Neural cell (in vitro differentiated cells): ENCODE results near the gene TRIOBP. TPM values are rescaled to one million over a fixed set of nuclear protein-coding genes. Genes with fewer than 3 reads are reported as not detected.
A peak's percentile ranks its signal among the peaks of the same experiment; 100 is the strongest.
"Not testable (repeated sequence)": the region's sequence is repeated elsewhere in the genome, so short reads cannot be mapped to it uniquely, and the experiment has no call there.

Experiments
- H2AFZ ChIP-seq: fragments of 200-600, 300-800 bp; sonication (generic), shearing (Covaris generic); 2 replicates; pipeline ENCODE4 v1.6.0; 2014; ENCODE audit warnings: low read depth, mild to moderate bottlenecking, antibody characterized with exemption, low read length, moderate library complexity
- H3F3A ChIP-seq: fragments of 200-600 bp; shearing (Covaris generic); 2 replicates; pipeline ENCODE4 v1.6.1; 2016; ENCODE audit warnings: mild to moderate bottlenecking, moderate library complexity, mixed read lengths, antibody characterized with exemption, low read length; ENCODE audit not compliant: insufficient read depth, poor library complexity, severe bottlenecking
- H3K27ac ChIP-seq: fragments of 200-600, 300-800 bp; sonication (generic), shearing (Covaris generic); 2 replicates; pipeline ENCODE4 v1.5.1; 2014; ENCODE audit warnings: mild to moderate bottlenecking, low read length, moderate library complexity
- H3K27me3 ChIP-seq: fragments of 300-800, 200-600 bp; sonication (generic), shearing (Covaris generic); 2 replicates; pipeline ENCODE4 v1.6.0; 2014; ENCODE audit warnings: mild to moderate bottlenecking, low read depth, low read length, moderate library complexity; ENCODE audit not compliant: insufficient read depth
- H3K36me3 ChIP-seq: fragments of 300-800, 200-600 bp; sonication (generic), shearing (Covaris generic); 2 replicates; pipeline ENCODE4 v1.5.1; 2014; ENCODE audit warnings: mild to moderate bottlenecking, antibody characterized with exemption, low read length, moderate library complexity; ENCODE audit not compliant: insufficient read depth
- H3K4me2 ChIP-seq: fragments of 300-800, 200-600 bp; sonication (generic), shearing (Covaris generic); 2 replicates; pipeline ENCODE4 v1.6.0; 2014; ENCODE audit warnings: mild to moderate bottlenecking, low read length
- H3K4me3 ChIP-seq: fragments of 300-800, 200-600 bp; sonication (generic), shearing (Covaris generic); 2 replicates; pipeline ENCODE4 v1.5.1; 2014; ENCODE audit warnings: mild to moderate bottlenecking, low read length, moderate library complexity
- H3K79me2 ChIP-seq: fragments of 200-600 bp; shearing (Covaris generic); replicated peaks from 2 replicates; pipeline ENCODE4 v1.6.0; 2014; ENCODE audit warnings: mild to moderate bottlenecking, low read length, moderate library complexity; ENCODE audit not compliant: insufficient read depth
- H3K9ac ChIP-seq: fragments of 300-800, 200-600 bp; sonication (generic), shearing (Covaris generic); 2 replicates; pipeline ENCODE4 v1.6.1; 2016; ENCODE audit warnings: mild to moderate bottlenecking, low read length, mixed read lengths
- H3K9me2 ChIP-seq: fragments of 200-600 bp; shearing (Covaris generic); 2 replicates; pipeline ENCODE4 v1.6.1; 2016; ENCODE audit warnings: mild to moderate bottlenecking, low read length, mixed read lengths; ENCODE audit not compliant: insufficient read depth
- H3K9me3 ChIP-seq: fragments of 200-600, 300-800 bp; sonication (generic), shearing (Covaris generic); 2 replicates; pipeline ENCODE4 v1.6.1; 2016; ENCODE audit warnings: mild to moderate bottlenecking, mixed run types, low read length, moderate library complexity, mixed read lengths
- H4K20me1 ChIP-seq: fragments of 200-600 bp; shearing (Covaris generic); 2 replicates; pipeline ENCODE4 v1.6.1; 2016; ENCODE audit warnings: mild to moderate bottlenecking, mixed run types; ENCODE audit not compliant: insufficient read depth
- EP300 ChIP-seq: fragments of 450-650 bp; conservative IDR thresholded peaks from 2 replicates; pipeline ENCODE4 v1.6.1; 2014; ENCODE audit warnings: antibody characterized with exemption, mild to moderate bottlenecking, moderate library complexity; ENCODE audit not compliant: poor library complexity, severe bottlenecking
- EZH2 ChIP-seq: fragments of 200-600, 300-800 bp; shearing (Covaris generic), sonication (generic); IDR thresholded peaks from 2 replicates; pipeline ENCODE4 v1.6.1; 2014; ENCODE audit warnings: antibody characterized with exemption, low read length, borderline replicate concordance, mild to moderate bottlenecking; ENCODE audit not compliant: insufficient read depth, poor library complexity, severe bottlenecking
- MXI1 ChIP-seq: fragments of 450-650 bp; conservative IDR thresholded peaks from 2 replicates; pipeline ENCODE4 v1.6.1; 2014; ENCODE audit warnings: antibody characterized with exemption, mild to moderate bottlenecking; ENCODE audit not compliant: poor library complexity, severe bottlenecking
- POLR2AphosphoS5 ChIP-seq: IDR thresholded peaks from 2 replicates; pipeline ENCODE4 v1.6.1; 2012
- RAD21 ChIP-seq: fragments of 450-650 bp; conservative IDR thresholded peaks from 2 replicates; pipeline ENCODE4 v1.6.1; 2014; ENCODE audit warnings: antibody characterized with exemption, mild to moderate bottlenecking, moderate library complexity
- SMC3 ChIP-seq: fragments of 450-650 bp; conservative IDR thresholded peaks from 2 replicates; pipeline ENCODE4 v1.6.1; 2014; ENCODE audit warnings: antibody characterized with exemption, mild to moderate bottlenecking, moderate library complexity; ENCODE audit not compliant: poor library complexity
- TAF1 ChIP-seq: IDR thresholded peaks from 2 replicates; pipeline ENCODE4 v1.6.1; 2012; ENCODE audit warnings: low read depth
- polyA plus RNA-seq: library from polyadenylated mRNA; depleted of rRNA; stranded (reverse); fragments of >200 nt; gene quantifications from 2 replicates; pipeline ENCODE4 v1.2.3, GENCODE V29; 2014
- TF ChIP-seq, protein P1 (sequence below): fragments of 450-650 bp; IDR thresholded peaks from 2 replicates; pipeline ENCODE4 v1.5.1; 2014; ENCODE audit warnings: antibody characterized with exemption, mild to moderate bottlenecking, moderate library complexity; ENCODE audit not compliant: poor library complexity, severe bottlenecking
- TF ChIP-seq, protein P2 (sequence below): IDR thresholded peaks from 2 replicates; pipeline ENCODE4 v1.6.1; 2012; ENCODE audit warnings: borderline replicate concordance

The TRIOBP gene
- polyA plus RNA-seq, 1 donor from 2014 or later, result 16.2 TPM

DNA sequence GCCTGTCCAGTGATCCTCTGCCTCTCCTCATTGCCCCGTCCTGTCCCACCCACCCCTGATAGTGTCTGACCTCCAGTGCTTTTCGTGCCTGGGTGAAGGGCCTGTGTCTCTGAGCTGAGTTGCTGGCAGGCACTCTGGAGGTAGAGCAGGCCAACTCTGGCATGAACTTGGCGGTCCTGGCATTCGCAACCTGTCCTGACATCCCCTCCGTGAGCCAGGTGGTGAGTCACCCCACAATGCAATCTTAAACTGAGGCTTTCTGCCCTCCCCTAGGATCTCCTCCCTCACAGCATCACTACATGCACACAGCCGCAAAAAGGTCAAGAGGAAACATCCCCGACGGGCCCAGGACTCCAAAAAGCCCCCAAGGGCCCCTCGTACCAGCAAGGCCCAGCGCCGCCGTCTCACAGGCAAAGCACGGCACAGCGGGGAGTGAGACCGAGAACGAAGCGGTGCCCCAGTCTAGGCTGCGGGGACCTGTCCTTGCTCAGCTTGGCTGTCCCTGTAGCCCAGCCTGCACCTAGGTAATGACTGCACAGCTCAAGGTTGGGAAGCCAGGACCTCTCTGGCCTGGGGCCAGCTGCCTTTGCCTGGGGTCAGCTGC is 5.8 kb upstream of the TRIOBP start:
- Histone ChIP-seq H2AFZ (no peak overlapping the region), H3K27me3 (no peaks in the 10 kb centered on the region), H3K27ac (no peak overlapping the region), H3K4me3 (no peak overlapping the region), H3K9ac (no peak overlapping the region), H3F3A (no peaks in the 10 kb centered on the region), H3K36me3 (peaks cover 5% of the 10 kb centered on the region), H4K20me1 (no peaks in the 10 kb centered on the region), H3K9me3 (no peaks in the 10 kb centered on the region), H3K4me2 (no peak overlapping the region), H3K79me2 (peaks cover 6% of the 10 kb centered on the region), H3K9me2 (no peaks in the 10 kb centered on the region)
- no peak for TF ChIP-seq SMC3
- TF ChIP-seq MXI1, result no peak
- no peak for TF ChIP-seq TAF1
- TF ChIP-seq EP300, result no peak
- no peak for TF ChIP-seq RAD21
- TF ChIP-seq EZH2, result no peak

DNA sequence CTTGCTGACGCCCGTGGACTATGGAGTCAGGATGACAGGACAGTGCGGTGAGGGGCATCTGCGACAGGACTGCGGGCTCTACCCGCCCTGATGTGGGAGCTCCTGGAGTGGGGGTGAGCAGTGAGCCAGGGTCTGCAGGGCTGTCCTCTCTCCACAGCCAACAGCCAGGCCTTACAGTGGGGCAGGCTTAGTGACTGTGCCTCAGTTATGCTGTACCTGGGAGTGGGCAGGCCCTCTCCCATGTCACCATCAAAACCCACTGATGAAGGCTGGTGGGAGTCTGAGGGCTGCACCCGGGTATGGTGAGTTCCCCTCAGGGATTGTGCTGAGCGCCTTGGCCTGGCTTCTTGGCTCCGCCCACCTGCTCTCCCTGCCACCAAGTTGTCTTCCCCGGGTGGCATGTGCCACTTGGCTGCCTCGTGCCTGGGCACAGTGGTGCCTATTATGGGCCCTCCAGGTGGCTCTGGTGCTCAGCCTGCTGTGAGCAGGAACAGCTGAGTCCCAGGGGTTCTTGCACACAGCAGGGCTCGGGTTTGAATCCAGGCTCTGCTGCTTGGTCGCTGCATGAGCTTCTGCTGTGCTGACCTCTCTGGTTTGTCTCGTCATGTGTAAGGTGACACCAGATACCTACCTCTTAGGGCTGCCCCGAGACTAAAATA is 4.1 kb upstream of the TRIOBP start:
- Histone ChIP-seq H3K9ac (no peak overlapping the region), H4K20me1 (no peaks in the 10 kb centered on the region), H3K9me2 (no peaks in the 10 kb centered on the region), H3K4me3 (no peak overlapping the region), H3K4me2 (no peak overlapping the region), H3K36me3 (peaks cover 5% of the 10 kb centered on the region), H3K9me3 (no peaks in the 10 kb centered on the region), H3F3A (no peaks in the 10 kb centered on the region), H3K27me3 (no peaks in the 10 kb centered on the region), H3K79me2 (peaks cover 7% of the 10 kb centered on the region), H3K27ac (no peak overlapping the region), H2AFZ (no peak overlapping the region)
- TF ChIP-seq, protein P1, sequence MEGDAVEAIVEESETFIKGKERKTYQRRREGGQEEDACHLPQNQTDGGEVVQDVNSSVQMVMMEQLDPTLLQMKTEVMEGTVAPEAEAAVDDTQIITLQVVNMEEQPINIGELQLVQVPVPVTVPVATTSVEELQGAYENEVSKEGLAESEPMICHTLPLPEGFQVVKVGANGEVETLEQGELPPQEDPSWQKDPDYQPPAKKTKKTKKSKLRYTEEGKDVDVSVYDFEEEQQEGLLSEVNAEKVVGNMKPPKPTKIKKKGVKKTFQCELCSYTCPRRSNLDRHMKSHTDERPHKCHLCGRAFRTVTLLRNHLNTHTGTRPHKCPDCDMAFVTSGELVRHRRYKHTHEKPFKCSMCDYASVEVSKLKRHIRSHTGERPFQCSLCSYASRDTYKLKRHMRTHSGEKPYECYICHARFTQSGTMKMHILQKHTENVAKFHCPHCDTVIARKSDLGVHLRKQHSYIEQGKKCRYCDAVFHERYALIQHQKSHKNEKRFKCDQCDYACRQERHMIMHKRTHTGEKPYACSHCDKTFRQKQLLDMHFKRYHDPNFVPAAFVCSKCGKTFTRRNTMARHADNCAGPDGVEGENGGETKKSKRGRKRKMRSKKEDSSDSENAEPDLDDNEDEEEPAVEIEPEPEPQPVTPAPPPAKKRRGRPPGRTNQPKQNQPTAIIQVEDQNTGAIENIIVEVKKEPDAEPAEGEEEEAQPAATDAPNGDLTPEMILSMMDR, result no peak
- no peak for TF ChIP-seq TAF1
- TF ChIP-seq MXI1, result no peak
- TF ChIP-seq POLR2AphosphoS5, result no peak
- TF ChIP-seq EP300, result no peak
- TF ChIP-seq, protein P2, sequence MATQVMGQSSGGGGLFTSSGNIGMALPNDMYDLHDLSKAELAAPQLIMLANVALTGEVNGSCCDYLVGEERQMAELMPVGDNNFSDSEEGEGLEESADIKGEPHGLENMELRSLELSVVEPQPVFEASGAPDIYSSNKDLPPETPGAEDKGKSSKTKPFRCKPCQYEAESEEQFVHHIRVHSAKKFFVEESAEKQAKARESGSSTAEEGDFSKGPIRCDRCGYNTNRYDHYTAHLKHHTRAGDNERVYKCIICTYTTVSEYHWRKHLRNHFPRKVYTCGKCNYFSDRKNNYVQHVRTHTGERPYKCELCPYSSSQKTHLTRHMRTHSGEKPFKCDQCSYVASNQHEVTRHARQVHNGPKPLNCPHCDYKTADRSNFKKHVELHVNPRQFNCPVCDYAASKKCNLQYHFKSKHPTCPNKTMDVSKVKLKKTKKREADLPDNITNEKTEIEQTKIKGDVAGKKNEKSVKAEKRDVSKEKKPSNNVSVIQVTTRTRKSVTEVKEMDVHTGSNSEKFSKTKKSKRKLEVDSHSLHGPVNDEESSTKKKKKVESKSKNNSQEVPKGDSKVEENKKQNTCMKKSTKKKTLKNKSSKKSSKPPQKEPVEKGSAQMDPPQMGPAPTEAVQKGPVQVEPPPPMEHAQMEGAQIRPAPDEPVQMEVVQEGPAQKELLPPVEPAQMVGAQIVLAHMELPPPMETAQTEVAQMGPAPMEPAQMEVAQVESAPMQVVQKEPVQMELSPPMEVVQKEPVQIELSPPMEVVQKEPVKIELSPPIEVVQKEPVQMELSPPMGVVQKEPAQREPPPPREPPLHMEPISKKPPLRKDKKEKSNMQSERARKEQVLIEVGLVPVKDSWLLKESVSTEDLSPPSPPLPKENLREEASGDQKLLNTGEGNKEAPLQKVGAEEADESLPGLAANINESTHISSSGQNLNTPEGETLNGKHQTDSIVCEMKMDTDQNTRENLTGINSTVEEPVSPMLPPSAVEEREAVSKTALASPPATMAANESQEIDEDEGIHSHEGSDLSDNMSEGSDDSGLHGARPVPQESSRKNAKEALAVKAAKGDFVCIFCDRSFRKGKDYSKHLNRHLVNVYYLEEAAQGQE, result no peak
- no peak for TF ChIP-seq SMC3
- TF ChIP-seq RAD21, result no peak
- TF ChIP-seq EZH2, result no peak

DNA sequence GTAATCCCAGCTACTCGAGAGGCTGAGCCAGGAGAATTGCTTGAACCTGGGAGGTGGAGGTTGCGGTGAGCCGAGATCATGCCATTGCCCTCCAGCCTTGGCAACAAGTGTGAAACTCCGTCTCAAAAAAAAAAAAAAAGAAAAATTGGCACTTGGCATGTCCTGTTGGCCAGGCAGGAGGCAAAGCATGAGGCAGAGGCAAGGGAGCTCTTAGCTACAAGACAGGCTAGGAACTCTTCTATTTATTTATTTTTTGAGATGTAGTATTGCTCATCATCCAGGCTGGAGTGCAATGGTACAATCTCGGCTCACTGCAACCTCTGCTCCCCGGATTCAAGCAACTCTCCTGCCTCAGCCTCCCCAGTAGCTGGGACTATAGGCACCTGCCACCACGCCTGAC is 2.7 kb upstream of the TRIOBP start:
- not testable (repeated sequence) for H2AFZ ChIP-seq, H3F3A ChIP-seq, H3K27ac ChIP-seq, H3K4me3 ChIP-seq, H3K9me2 ChIP-seq, H4K20me1 ChIP-seq, H3K9ac ChIP-seq, H3K4me2 ChIP-seq, H3K27me3 ChIP-seq, H3K36me3 ChIP-seq, H3K9me3 ChIP-seq
- peaks cover 12% of the 10 kb centered on the region for H3K79me2 ChIP-seq

DNA sequence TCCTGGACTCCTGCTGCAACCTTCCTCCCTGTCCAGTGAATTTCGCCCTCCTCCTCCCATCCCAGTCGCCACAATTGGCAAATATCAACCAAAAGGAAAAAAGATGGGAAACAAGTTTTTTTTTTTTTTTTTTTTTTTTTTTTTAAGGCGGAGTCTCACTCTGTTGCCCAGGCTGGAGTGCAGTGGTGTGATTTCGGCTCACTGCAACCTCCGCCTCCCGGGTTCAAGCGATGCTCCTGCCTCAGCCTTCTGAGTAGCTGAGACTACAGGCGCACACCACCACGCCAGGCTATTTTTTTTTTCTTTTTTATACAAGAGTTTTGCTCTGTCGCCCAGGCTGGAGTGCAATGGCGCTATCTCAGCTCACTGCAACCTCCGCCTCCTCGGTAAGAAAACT is 590 bp upstream of the TRIOBP start:
- peak overlapping the region; percentile 40 for H2AFZ ChIP-seq
- peak overlapping the region; percentile 90 for H3K9ac ChIP-seq
- H3K79me2 ChIP-seq, result peaks cover 12% of the 10 kb centered on the region
- not testable (repeated sequence) for H3K27me3 ChIP-seq, H3K36me3 ChIP-seq, H3F3A ChIP-seq, H3K9me2 ChIP-seq, H3K9me3 ChIP-seq, H4K20me1 ChIP-seq
- peak overlapping the region; percentile 89 for H3K27ac ChIP-seq
- peak overlapping the region; percentile 51 for H3K4me2 ChIP-seq
- peak overlapping the region; percentile 92 for H3K4me3 ChIP-seq
